Caco-2 (cell line): ENCODE measurements around the gene SGK2. TPM values are rescaled to one million over a fixed set of nuclear protein-coding genes. Genes with fewer than 3 reads are reported as not detected.
"Not testable (repeated sequence)": the region's sequence is repeated elsewhere in the genome, so short reads cannot be mapped to it uniquely, and the experiment has no call there.

Experiments used
- BruUV-seq: library from RNA; stranded (reverse); fragments of 400-500 nt; replicated peaks from 2 replicates; lab custom pipeline; 2021; lab: Mats Ljungman, UMichigan
- CTCF ChIA-PET: fragments of 300-600 bp; sonication (Branson Sonifier 250); formaldehyde crosslinking; loops from one replicate; lab custom pipeline; 2022; ENCODE audit warnings: antibody characterized with exemption; lab: Charles Lee
- POLR2A ChIA-PET: fragments of 300-600 bp; sonication (Branson Sonifier 250); formaldehyde crosslinking; loops from one replicate; lab custom pipeline; 2022; ENCODE audit warnings: antibody characterized with exemption; lab: Charles Lee
- DNase-seq, 2 experiments: peaks; one replicate each; pipeline versions ENCODE4 v3.0.0 to v3.0.0-alpha.2; 2020 to 2022
- H3K27me3 ChIP-seq: replicated peaks from 2 replicates; pipeline ENCODE4 v1.6.0; 2011; ENCODE audit warnings: low read length; ENCODE audit not compliant: control insufficient read depth, insufficient read depth
- H3K36me3 ChIP-seq: 2 replicates; pipeline ENCODE4 v1.5.1; 2011; ENCODE audit warnings: low read length; ENCODE audit not compliant: control insufficient read depth, insufficient read depth
- H3K4me1 ChIP-seq: fragments of 250-450 bp; sonication (Bioruptor Pico); 2 replicates; pipeline ENCODE4 v1.5.1; 2020; ENCODE audit warnings: mild to moderate bottlenecking
- H3K4me3 ChIP-seq: 2 replicates; pipeline ENCODE4 v1.5.1; 2011; ENCODE audit warnings: low read depth, mild to moderate bottlenecking, control low read depth, low read length
- H3K9me3 ChIP-seq: fragments of 250-450 bp; sonication (Bioruptor Pico); 2 replicates; pipeline ENCODE4 v1.5.1; 2020; ENCODE audit warnings: mild to moderate bottlenecking, moderate library complexity
- H3K27ac Mint-ChIP-seq: one replicate; pipeline ENCODE4 v1.8.0; 2022; ENCODE audit warnings: mixed read lengths; ENCODE audit not compliant: unreplicated experiment
- H3K27me3 Mint-ChIP-seq: one replicate; pipeline ENCODE4 v1.8.0; 2022; ENCODE audit warnings: mixed read lengths; ENCODE audit not compliant: insufficient read depth, unreplicated experiment
- H3K36me3 Mint-ChIP-seq: one replicate; pipeline ENCODE4 v1.8.0; 2022; ENCODE audit warnings: mild to moderate bottlenecking, mixed read lengths; ENCODE audit not compliant: insufficient read depth, unreplicated experiment
- H3K4me1 Mint-ChIP-seq: one replicate; pipeline ENCODE4 v1.8.0; 2022; ENCODE audit warnings: low read depth, mixed read lengths; ENCODE audit not compliant: unreplicated experiment
- H3K4me3 Mint-ChIP-seq: one replicate; pipeline ENCODE4 v1.8.0; 2022; ENCODE audit warnings: mild to moderate bottlenecking, moderate library complexity, mixed read lengths; ENCODE audit not compliant: unreplicated experiment
- H3K9me3 Mint-ChIP-seq: one replicate; pipeline ENCODE4 v1.8.0; 2022; ENCODE audit warnings: mixed read lengths; ENCODE audit not compliant: unreplicated experiment
- CTCF ChIP-seq, 2 experiments: fragments of 200-600 bp in 1 of 2; IDR thresholded peaks; 1 replicate in 1 of 2; 2 replicates in 1 of 2; pipeline versions ENCODE4 v1.5.1 to v1.8.0; 2011 to 2022; ENCODE audit warnings: antibody characterized with exemption in 1 of 2, control low read depth in 1 of 2, inconsistent platforms in 1 of 2, low read depth in 1 of 2, low read length in 1 of 2, mild to moderate bottlenecking in 1 of 2, moderate library complexity in 1 of 2; ENCODE audit not compliant: insufficient read depth in 1 of 2, severe bottlenecking in 1 of 2, unreplicated experiment in 1 of 2
- intact Hi-C: fragments of 100-400 bp; cut with micrococcal nuclease; formaldehyde crosslinking; loops from one replicate; pipeline ENCODE4 v1.10.0; 2022; ENCODE audit not compliant: unreplicated experiment
- total RNA-seq: library from RNA; stranded (reverse); gene quantifications from 2 replicates; pipeline ENCODE4 v1.2.3, GENCODE V29; 2022

The SGK2 gene
- total RNA-seq, 1 experiment from 2014 or later = 5.2 TPM

- TF ChIP-seq CTCF (IDR thresholded peaks at IDR 0.05; ENCODE audit: insufficient read depth in 1 of 2, low read depth in 1 of 2, low read length in 1 of 2, severe bottlenecking in 1 of 2, unreplicated experiment in 1 of 2) = no peak
- Mint-ChIP-seq H3K36me3 (no peaks in the 10 kb centered on the region), H3K4me3 (no peak overlapping the region), H3K27me3 (no peaks in the 10 kb centered on the region), H3K4me1 (no peaks in the 10 kb centered on the region), H3K9me3 (no peaks in the 10 kb centered on the region), H3K27ac (no peak overlapping the region)
- H3K4me1 ChIP-seq = peaks cover 14% of the 10 kb centered on the region
- no TSS peak for BruUV-seq
- H3K27me3 ChIP-seq = no peaks in the 10 kb centered on the region
- ChIA-PET CTCF (interaction anchor here (0.8 to 3.8 kb wide), 2 partner anchors 25 to 46 kb away, joined by 3 to 29 read pairs; partner anchors contain the start of gene SGK2), POLR2A (no interaction called here)
- no peak for DNase-seq
- intact Hi-C loops = no loop called here
- no peak overlapping the region for H3K4me3 ChIP-seq
- H3K9me3 ChIP-seq = no peaks in the 10 kb centered on the region
- no peaks in the 10 kb centered on the region for H3K36me3 ChIP-seq
Measured at GRCh38 chr20:43583982-43584432, 25.2 kb downstream of the SGK2 start.

GRCh38 chr20:43584448-43585136 is 25.8 kb downstream of the SGK2 start:
- Mint-ChIP-seq H3K36me3 (no peaks in the 10 kb centered on the region), H3K9me3 (no peaks in the 10 kb centered on the region), H3K27ac (no peak overlapping the region), H3K4me1 (no peaks in the 10 kb centered on the region), H3K4me3 (no peak overlapping the region), H3K27me3 (no peaks in the 10 kb centered on the region)
- ChIA-PET CTCF (interaction anchor here (1.0 to 3.8 kb wide), 3 partner anchors 26 to 83 kb away, joined by 3 to 29 read pairs (median 5); partner anchors contain the start of gene SGK2), POLR2A (interaction anchor here (0.6 kb wide), 1 partner anchor 66 kb away, joined by 4 read pairs; no protein-coding TSS in a partner anchor)
- intact Hi-C loops = loop anchor here (1.0 kb wide), 1 partner anchor 69 kb away; no protein-coding TSS in a partner anchor
- BruUV-seq = no TSS peak
- TF ChIP-seq CTCF (IDR thresholded peaks at IDR 0.05; ENCODE audit: insufficient read depth in 1 of 2, low read depth in 1 of 2, low read length in 1 of 2, severe bottlenecking in 1 of 2, unreplicated experiment in 1 of 2) = no peak
- peaks cover 14% of the 10 kb centered on the region for H3K4me1 ChIP-seq
- H3K27me3 ChIP-seq = no peaks in the 10 kb centered on the region
- no peak overlapping the region for H3K4me3 ChIP-seq
- peak; percentile 76 to 83 for DNase-seq
- no peaks in the 10 kb centered on the region for H3K9me3 ChIP-seq
- H3K36me3 ChIP-seq = no peaks in the 10 kb centered on the region

GRCh38 chr20:43586641-43587040 is 27.8 kb downstream of the SGK2 start:
- no peaks in the 10 kb centered on the region for H3K9me3 Mint-ChIP-seq
- no peaks in the 10 kb centered on the region for H3K27me3 ChIP-seq
- H3K27me3 Mint-ChIP-seq = no peaks in the 10 kb centered on the region
- H3K36me3 ChIP-seq = no peaks in the 10 kb centered on the region
- H3K4me3 ChIP-seq = no peak overlapping the region
- no peaks in the 10 kb centered on the region for H3K9me3 ChIP-seq
- no peak overlapping the region for H3K27ac Mint-ChIP-seq
- TF ChIP-seq CTCF (IDR thresholded peaks at IDR 0.05; ENCODE audit: insufficient read depth in 1 of 2, low read depth in 1 of 2, low read length in 1 of 2, severe bottlenecking in 1 of 2, unreplicated experiment in 1 of 2) = no peak
- no peak for DNase-seq
- intact Hi-C loops = no loop called here
- H3K4me3 Mint-ChIP-seq = no peak overlapping the region
- H3K4me1 Mint-ChIP-seq = peaks cover 14% of the 10 kb centered on the region
- POLR2A ChIA-PET = interaction anchor here (0.5 kb wide), 1 partner anchor 62 kb away, joined by 7 read pairs; no protein-coding TSS in a partner anchor
- H3K4me1 ChIP-seq = peaks cover 14% of the 10 kb centered on the region
- CTCF ChIA-PET = interaction anchor here (0.6 to 3.8 kb wide), 3 partner anchors 46 to 50 kb away, joined by 3 to 29 read pairs (median 3); no protein-coding TSS in a partner anchor
- no TSS peak for BruUV-seq
- no peaks in the 10 kb centered on the region for H3K36me3 Mint-ChIP-seq

- H3K4me3 ChIP-seq, intact Hi-C loops, BruUV-seq, POLR2A ChIA-PET, H3K36me3 Mint-ChIP-seq, H3K4me3 Mint-ChIP-seq, H3K27me3 ChIP-seq, DNase-seq, H3K27me3 Mint-ChIP-seq, H3K27ac Mint-ChIP-seq, H3K9me3 ChIP-seq, H3K9me3 Mint-ChIP-seq, H3K36me3 ChIP-seq: not testable (repeated sequence)
- CTCF ChIA-PET = interaction anchor here (0.5 to 1.2 kb wide), 3 partner anchors 27 to 159 kb away, joined by 3 to 5 read pairs (median 3); no protein-coding TSS in a partner anchor
- peaks cover 15% of the 10 kb centered on the region for H3K4me1 Mint-ChIP-seq
- peaks cover 14% of the 10 kb centered on the region for H3K4me1 ChIP-seq
Measured at GRCh38 chr20:43588526-43588925, 29.7 kb downstream of the SGK2 start.
